ENCODE measurements around the gene ZEB2.

ZEB2 gene

DNA sequence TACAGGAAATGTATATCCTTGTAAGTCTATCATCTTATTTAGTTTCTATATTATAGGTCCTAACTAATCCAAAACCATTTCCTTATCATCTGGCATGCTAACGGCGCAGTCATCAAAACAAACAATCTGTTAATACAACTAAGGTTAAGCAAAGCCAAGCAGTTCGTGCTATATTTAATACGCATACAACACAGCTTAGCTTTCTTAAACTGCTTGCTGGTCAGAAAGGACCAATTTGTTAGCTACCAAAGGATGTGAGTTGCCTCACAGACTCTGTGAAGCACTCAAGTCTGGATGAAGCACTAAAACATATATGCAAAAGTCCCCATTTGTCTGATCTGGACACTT is 67.0 kb downstream of the ZEB2 start:
- DNase-seq (ENCODE audit: low read depth in 1 of 2, low spot score in 1 of 2) = no peak
- TF ChIP-seq POLR2AphosphoS5 (IDR thresholded peaks at IDR 0.05; ENCODE audit: low read depth) (no peak), CTCF (IDR thresholded peaks at IDR 0.05; ENCODE audit: insufficient read depth, low read length) (no peak), SPI1 (IDR thresholded peaks at IDR 0.05; ENCODE audit: borderline replicate concordance, low read depth) (no peak), GABPA (IDR thresholded peaks at IDR 0.05; ENCODE audit: low read depth) (no peak), REST (IDR thresholded peaks at IDR 0.05; ENCODE audit: insufficient replicate concordance, low read depth) (no peak)
- no peak overlapping the region for H3K27ac ChIP-seq (replicated peaks)
- no peaks in the 10 kb centered on the region for H3K27me3 ChIP-seq (ENCODE audit: insufficient read depth, poor library complexity, severe bottlenecking)
- no peak overlapping the region for H3K4me3 ChIP-seq (replicated peaks; ENCODE audit: insufficient read depth, low read length)

DNA sequence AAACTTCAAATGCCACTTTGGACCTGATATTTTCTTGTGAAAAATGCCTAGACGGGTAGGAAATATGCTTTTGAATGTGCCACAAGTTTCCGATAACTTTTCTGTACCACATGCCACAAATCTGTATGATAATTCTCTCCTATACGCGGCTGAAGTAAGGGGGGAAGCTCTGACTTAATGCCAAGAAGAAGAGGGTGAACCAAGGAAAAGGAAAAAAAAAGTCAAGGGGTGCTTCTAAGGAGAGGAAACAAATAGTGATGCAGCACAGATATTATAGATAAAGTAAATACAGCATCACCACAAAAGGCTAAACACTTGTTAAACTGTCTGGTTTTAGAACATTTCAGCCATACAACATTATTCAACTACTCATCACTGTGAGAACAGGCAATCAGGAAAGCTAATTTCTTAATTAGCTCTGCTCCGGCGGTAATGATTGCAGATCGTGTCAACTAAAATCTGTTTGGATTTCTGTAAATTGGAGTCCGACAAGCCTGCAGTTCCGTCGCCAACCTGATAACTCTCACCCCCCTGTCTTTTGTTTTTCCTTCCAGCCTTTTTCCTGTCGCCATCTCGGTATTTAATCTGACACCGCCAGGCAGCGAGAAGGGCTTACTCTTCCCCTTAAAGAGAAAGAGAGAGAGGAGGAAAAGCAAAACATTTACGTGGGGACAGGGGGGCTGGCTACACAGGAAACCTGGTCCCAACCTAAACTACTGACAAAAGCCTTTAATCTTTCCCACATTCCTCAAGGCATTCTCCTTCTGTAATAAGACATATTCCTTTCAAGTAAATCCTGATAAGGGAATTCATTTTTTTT is 67.5 kb downstream of the ZEB2 start:
- DNase-seq (ENCODE audit: low read depth in 1 of 2, low spot score in 1 of 2) = no peak
- H3K4me3 ChIP-seq (replicated peaks; ENCODE audit: insufficient read depth, low read length) = no peak overlapping the region
- no peak for TF ChIP-seq GABPA (IDR thresholded peaks at IDR 0.05; ENCODE audit: low read depth)
- H3K27me3 ChIP-seq (ENCODE audit: insufficient read depth, poor library complexity, severe bottlenecking) = no peaks in the 10 kb centered on the region
- H3K27ac ChIP-seq (replicated peaks) = no peak overlapping the region

DNA sequence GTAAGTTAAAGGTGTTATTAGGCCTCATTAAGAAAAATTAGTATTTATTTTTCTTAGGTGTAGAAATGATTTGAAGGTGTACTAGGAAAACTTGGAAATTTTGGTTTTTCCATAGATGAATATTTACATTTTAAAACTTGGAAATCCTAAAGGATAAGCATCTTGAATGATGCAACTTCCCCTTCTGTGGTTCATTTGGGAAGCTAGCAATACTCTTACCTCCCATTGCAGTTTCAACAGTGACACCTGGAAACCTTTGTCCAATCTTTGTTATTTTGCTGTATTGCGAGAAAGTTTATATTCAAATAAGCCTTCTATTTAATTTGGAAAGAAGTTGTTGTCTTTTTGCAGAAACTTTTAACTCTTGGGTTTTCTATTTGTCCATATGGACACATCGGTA is 68.5 kb downstream of the ZEB2 start:
- no peak for DNase-seq (ENCODE audit: low read depth in 1 of 2, low spot score in 1 of 2)
- TF ChIP-seq REST (IDR thresholded peaks at IDR 0.05; ENCODE audit: insufficient replicate concordance, low read depth) (no peak), SPI1 (IDR thresholded peaks at IDR 0.05; ENCODE audit: borderline replicate concordance, low read depth) (no peak), GABPA (IDR thresholded peaks at IDR 0.05; ENCODE audit: low read depth) (no peak), CTCF (IDR thresholded peaks at IDR 0.05; ENCODE audit: insufficient read depth, low read length) (no peak), POLR2AphosphoS5 (IDR thresholded peaks at IDR 0.05; ENCODE audit: low read depth) (no peak)
- H3K4me3 ChIP-seq (replicated peaks; ENCODE audit: insufficient read depth, low read length) = no peak overlapping the region
- H3K27ac ChIP-seq (replicated peaks) = no peak overlapping the region
- no peaks in the 10 kb centered on the region for H3K27me3 ChIP-seq (ENCODE audit: insufficient read depth, poor library complexity, severe bottlenecking)

DNA sequence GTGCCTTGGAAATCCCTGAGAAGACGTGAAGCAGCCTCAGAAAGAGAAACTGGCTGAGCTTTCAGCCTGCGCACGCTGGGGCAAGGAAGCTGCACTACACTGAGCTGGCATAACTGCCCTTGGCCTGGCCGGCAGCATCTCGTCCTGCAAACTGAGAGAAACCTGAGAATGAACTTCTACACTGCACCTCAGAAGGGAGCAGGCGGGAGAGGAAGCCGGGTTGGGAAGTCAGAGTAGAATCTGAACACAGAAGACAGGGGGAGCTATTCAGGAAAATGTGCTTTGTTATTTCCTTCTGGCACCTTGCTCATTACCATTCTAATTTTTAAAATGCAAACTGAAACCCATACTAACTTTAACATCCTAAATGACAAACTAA is 70.9 kb downstream of the ZEB2 start:
- H3K27me3 ChIP-seq (ENCODE audit: insufficient read depth, poor library complexity, severe bottlenecking) = no peaks in the 10 kb centered on the region
- H3K4me3 ChIP-seq (replicated peaks; ENCODE audit: insufficient read depth, low read length) = no peak overlapping the region
- TF ChIP-seq POLR2AphosphoS5 (IDR thresholded peaks at IDR 0.05; ENCODE audit: low read depth) (peak; percentile 30), SPI1 (IDR thresholded peaks at IDR 0.05; ENCODE audit: borderline replicate concordance, low read depth) (no peak), CTCF (IDR thresholded peaks at IDR 0.05; ENCODE audit: insufficient read depth, low read length) (no peak)
- no peak overlapping the region for H3K27ac ChIP-seq (replicated peaks)
- DNase-seq (ENCODE audit: low read depth in 1 of 2, low spot score in 1 of 2) = no peak

All from HL-60 (cell line).